ENCODE measurements around the gene PPIF. TPM values are rescaled to one million over a fixed set of nuclear protein-coding genes. Genes with fewer than 3 reads are reported as not detected.

PPIF gene
- total RNA-seq, 4 donors from 2014 or later = 0.26 to 22.6 (median 12.7) TPM

GRCh38 chr10:79387974-79388850 is 40.9 kb downstream of the PPIF start:
- intact Hi-C loops (cut with DNase I; ENCODE audit: low total_unique reads) = no loop called here
- H3K4me3 ChIP-seq = no peak overlapping the region
- DNase-seq = no peak
- TF ChIP-seq POLR2A (IDR thresholded peaks at IDR 0.05) (no peak), CTCF (IDR thresholded peaks at IDR 0.05) (no peak)
- H3K27ac ChIP-seq = peak overlapping the region; percentile 74 to 87
- H3K36me3 ChIP-seq = no peaks in the 10 kb centered on the region
- no peaks in the 10 kb centered on the region for H3K9me3 ChIP-seq
- no peaks in the 10 kb centered on the region for H3K27me3 ChIP-seq
- peaks cover 0 to 6% of the 10 kb centered on the region in 2 donors for H3K4me1 ChIP-seq

GRCh38 chr10:79390057-79390456 is 42.8 kb downstream of the PPIF start:
- no peaks in the 10 kb centered on the region for H3K27me3 ChIP-seq
- no peak for DNase-seq
- H3K4me1 ChIP-seq = peaks cover 0 to 6% of the 10 kb centered on the region in 2 donors
- TF ChIP-seq CTCF (IDR thresholded peaks at IDR 0.05) (no peak), POLR2A (IDR thresholded peaks at IDR 0.05) (no peak)
- H3K4me3 ChIP-seq = no peak overlapping the region
- peak overlapping the region; percentile 57 to 73 for H3K27ac ChIP-seq
- H3K9me3 ChIP-seq = no peaks in the 10 kb centered on the region
- no peaks in the 10 kb centered on the region for H3K36me3 ChIP-seq
- intact Hi-C loops (cut with DNase I; ENCODE audit: low total_unique reads) = no loop called here

- Histone ChIP-seq H3K9me3 (no peaks in the 10 kb centered on the region), H3K27me3 (no peaks in the 10 kb centered on the region), H3K4me1 (peaks cover 0 to 6% of the 10 kb centered on the region in 2 donors), H3K4me3 (no peak overlapping the region), H3K27ac (peak overlapping the region; percentile 57 to 73), H3K36me3 (no peaks in the 10 kb centered on the region)
- intact Hi-C loops (cut with DNase I; ENCODE audit: low total_unique reads) = no loop called here
- TF ChIP-seq POLR2A (IDR thresholded peaks at IDR 0.05) (no peak), CTCF (IDR thresholded peaks at IDR 0.05) (peak; percentile 20 to 39 (median 34))
- DNase-seq = peak; percentile 63 to 77
Measured at GRCh38 chr10:79390551-79391229, 43.4 kb downstream of the PPIF start.

- Histone ChIP-seq H3K36me3 (no peaks in the 10 kb centered on the region), H3K27ac (peak overlapping the region; percentile 57 to 73), H3K4me1 (peaks cover 3 to 6% of the 10 kb centered on the region in 2 donors), H3K27me3 (no peaks in the 10 kb centered on the region), H3K9me3 (no peaks in the 10 kb centered on the region), H3K4me3 (no peak overlapping the region)
- intact Hi-C loops (cut with DNase I; ENCODE audit: low total_unique reads) = no loop called here
- peak; percentile 36 to 40 for DNase-seq
- TF ChIP-seq POLR2A (IDR thresholded peaks at IDR 0.05) (no peak), CTCF (IDR thresholded peaks at IDR 0.05) (no peak)
Measured at GRCh38 chr10:79391231-79392019, 44.2 kb downstream of the PPIF start.
